CD14-positive monocyte (primary cell): ENCODE results near the gene GP1BA. TPM values are rescaled to one million over a fixed set of nuclear protein-coding genes. Genes with fewer than 3 reads are reported as not detected.
A peak's percentile ranks its signal among the peaks of the same experiment; 100 is the strongest.

ENCODE experiments used
- DNase-seq, 3 donors: peaks; one replicate each; pipeline ENCODE4 v3.0.0-alpha.2; 2011 to 2022
- H2AFZ ChIP-seq: 2 replicates; pipeline ENCODE4 v1.6.0; 2012; ENCODE audit warnings: mild to moderate bottlenecking, low read depth, low read length, inconsistent platforms; ENCODE audit not compliant: insufficient read depth, poor library complexity, severe bottlenecking
- H3K27ac ChIP-seq, 2 donors: 1 replicate in 1 of 2; 2 replicates in 1 of 2; pipeline ENCODE4 v1.5.1; 2012 to 2013; ENCODE audit warnings: low read length in 2 of 2, control low read depth in 1 of 2, inconsistent platforms in 1 of 2, low read depth in 1 of 2, mild to moderate bottlenecking in 1 of 2
- H3K27me3 ChIP-seq, 2 donors: one replicate each; pipeline versions ENCODE4 v1.6.0 to v1.6.1; 2011 to 2013; ENCODE audit warnings: low read length in 2 of 2; ENCODE audit not compliant: control insufficient read depth in 2 of 2, insufficient read depth in 2 of 2
- H3K36me3 ChIP-seq, 2 donors: replicated peaks in 1 of 2; 1 replicate in 1 of 2; 2 replicates in 1 of 2; pipeline versions ENCODE4 v1.5.1 to v1.6.1; 2012 to 2013; ENCODE audit warnings: low read length in 2 of 2, control low read depth in 1 of 2, inconsistent platforms in 1 of 2, mild to moderate bottlenecking in 1 of 2; ENCODE audit not compliant: insufficient read depth in 2 of 2, control insufficient read depth in 1 of 2
- H3K4me1 ChIP-seq, 2 donors: 1 replicate in 1 of 2; 2 replicates in 1 of 2; pipeline versions ENCODE4 v1.5.1 to v1.6.1; 2012 to 2013; ENCODE audit warnings: low read length in 2 of 2, control low read depth in 1 of 2, inconsistent platforms in 1 of 2, mild to moderate bottlenecking in 1 of 2, moderate library complexity in 1 of 2; ENCODE audit not compliant: insufficient read depth in 2 of 2, control insufficient read depth in 1 of 2
- H3K4me2 ChIP-seq: replicated peaks from 2 replicates; pipeline ENCODE3; 2012; ENCODE audit warnings: low read length, moderate library complexity, mild to moderate bottlenecking; ENCODE audit not compliant: poor library complexity, severe bottlenecking; ENCODE audit errors: extremely low read depth
- H3K4me3 ChIP-seq, 3 experiments: fragments of 200-600 bp in 1 of 3; sonication (generic) in 1 of 3; replicated peaks in 1 of 3; 1 replicate in 2 of 3; 2 replicates in 1 of 3; pipeline ENCODE4 v1.5.1; 2011 to 2013; ENCODE audit warnings: low read length in 3 of 3, mild to moderate bottlenecking in 3 of 3, control low read depth in 2 of 3, low read depth in 2 of 3, inconsistent platforms in 1 of 3, moderate library complexity in 1 of 3
- H3K79me2 ChIP-seq: 2 replicates; pipeline ENCODE4 v1.6.0; 2012; ENCODE audit warnings: mild to moderate bottlenecking, control low read depth, inconsistent platforms, low read length, moderate library complexity; ENCODE audit not compliant: insufficient read depth
- H3K9ac ChIP-seq: 2 replicates; pipeline ENCODE4 v1.6.0; 2017; ENCODE audit warnings: low read length, mild to moderate bottlenecking; ENCODE audit not compliant: insufficient read depth, poor library complexity, severe bottlenecking
- H3K9me3 ChIP-seq, 2 donors: replicated peaks in 1 of 2; 1 replicate in 1 of 2; 2 replicates in 1 of 2; pipeline versions ENCODE4 v1.5.1 to v1.6.1; 2012 to 2013; ENCODE audit warnings: low read length in 2 of 2, control low read depth in 1 of 2; ENCODE audit not compliant: control insufficient read depth in 1 of 2, insufficient read depth in 1 of 2
- H4K20me1 ChIP-seq: 2 replicates; pipeline ENCODE4 v1.6.0; 2012; ENCODE audit warnings: mild to moderate bottlenecking, low read length, control low read depth, moderate library complexity; ENCODE audit not compliant: insufficient read depth
- H3K27ac Mint-ChIP-seq, 7 donors: one replicate each; pipeline ENCODE4 v1.8.0; 2020; ENCODE audit warnings: mild to moderate bottlenecking in 7 of 7, mixed read lengths in 7 of 7, moderate library complexity in 6 of 7, inconsistent platforms in 2 of 7
- H3K27me3 Mint-ChIP-seq, 3 donors: one replicate each; pipeline ENCODE4 v1.8.0; 2021 to 2022; ENCODE audit warnings: low read depth in 3 of 3, mild to moderate bottlenecking in 3 of 3, mixed read lengths in 3 of 3, moderate library complexity in 3 of 3, inconsistent platforms in 1 of 3
- H3K36me3 Mint-ChIP-seq, 2 donors: one replicate each; pipeline ENCODE4 v1.8.0; 2020; ENCODE audit warnings: mixed read lengths in 2 of 2, inconsistent platforms in 1 of 2, mild to moderate bottlenecking in 1 of 2
- H3K4me1 Mint-ChIP-seq: one replicate; pipeline ENCODE4 v1.8.0; 2020; ENCODE audit warnings: mild to moderate bottlenecking, mixed read lengths
- H3K4me3 Mint-ChIP-seq, 2 donors: one replicate each; pipeline ENCODE4 v1.8.0; 2020; ENCODE audit warnings: mild to moderate bottlenecking in 2 of 2, mixed read lengths in 2 of 2, moderate library complexity in 1 of 2
- H3K9me3 Mint-ChIP-seq, 7 donors: one replicate each; pipeline ENCODE4 v1.8.0; 2020 to 2022; ENCODE audit warnings: mixed read lengths in 7 of 7, mild to moderate bottlenecking in 6 of 7, moderate library complexity in 6 of 7, inconsistent platforms in 2 of 7
- WGBS: methylation state at CpG from one replicate; pipeline ENCODE4 v1.1.5; 2013; ENCODE audit warnings: missing lambda C conversion rate; ENCODE audit not compliant: insufficient coverage; 5-methylcytosine and 5-hydroxymethylcytosine counted together
- intact Hi-C, 2 donors: fragments of 100-400 bp; cut with micrococcal nuclease; formaldehyde crosslinking; loops; one replicate each; pipeline versions ENCODE4 v1.15.0 to v1.15.1; 2023
- polyA plus RNA-seq, 3 donors: library from polyadenylated mRNA; depleted of rRNA in 1 of 3; unstranded in 2 of 3; stranded (reverse) in 1 of 3; fragments of 300-500 nt in 2 of 3; fragments of >200 nt in 1 of 3; fragmentation: Illumina TruSeq in 2 of 3; gene quantifications; 1 replicate in 2 of 3; 2 replicates in 1 of 3; pipeline ENCODE4 v1.2.3, GENCODE V29; 2012 to 2021
- TF ChIP-seq, protein P1 (sequence below): fragments of 200-600 bp; IDR thresholded peaks from one replicate; pipeline ENCODE4 v1.8.0; 2022; ENCODE audit warnings: antibody characterized with exemption, mild to moderate bottlenecking

The GP1BA gene
- polyA plus RNA-seq, 3 donors = 0.24 to 0.29 TPM; not detected in 1

DNA sequence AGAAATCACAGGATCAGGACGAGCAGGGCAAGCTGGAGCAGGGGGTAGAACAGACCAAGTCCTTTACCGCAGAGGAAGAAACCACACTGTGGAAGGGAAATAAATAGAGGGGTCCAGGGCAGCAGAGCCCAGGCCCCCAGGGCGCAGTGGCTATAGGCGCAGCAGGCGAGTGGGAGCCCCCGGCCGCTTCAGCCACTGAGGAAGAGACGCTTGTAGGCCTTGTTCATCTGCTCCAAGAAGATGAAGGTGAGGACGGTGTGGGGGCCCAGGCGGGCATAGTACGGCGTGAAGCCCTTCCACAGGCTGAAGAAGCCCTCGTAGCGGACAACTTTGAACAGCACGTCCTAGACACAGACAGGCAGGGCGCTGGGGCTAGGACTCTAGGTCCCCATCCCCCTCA is 5.5 kb downstream of the GP1BA start:
- Histone ChIP-seq H3K27ac (no peak overlapping the region), H3K4me2 (no peak overlapping the region), H2AFZ (no peak overlapping the region), H3K4me1 (peaks cover 52 to 59% of the 10 kb centered on the region in 2 donors), H3K27me3 (no peaks in the 10 kb centered on the region), H3K9ac (no peak overlapping the region), H4K20me1 (peaks cover 36% of the 10 kb centered on the region), H3K9me3 (no peaks in the 10 kb centered on the region), H3K79me2 (peaks cover 47% of the 10 kb centered on the region), H3K36me3 (peaks cover 23 to 32% of the 10 kb centered on the region in 2 donors), H3K4me3 (no peak overlapping the region)
- WGBS = 94% methylated on average over 14 of the region's 16 CpGs
- TF ChIP-seq, protein P1, sequence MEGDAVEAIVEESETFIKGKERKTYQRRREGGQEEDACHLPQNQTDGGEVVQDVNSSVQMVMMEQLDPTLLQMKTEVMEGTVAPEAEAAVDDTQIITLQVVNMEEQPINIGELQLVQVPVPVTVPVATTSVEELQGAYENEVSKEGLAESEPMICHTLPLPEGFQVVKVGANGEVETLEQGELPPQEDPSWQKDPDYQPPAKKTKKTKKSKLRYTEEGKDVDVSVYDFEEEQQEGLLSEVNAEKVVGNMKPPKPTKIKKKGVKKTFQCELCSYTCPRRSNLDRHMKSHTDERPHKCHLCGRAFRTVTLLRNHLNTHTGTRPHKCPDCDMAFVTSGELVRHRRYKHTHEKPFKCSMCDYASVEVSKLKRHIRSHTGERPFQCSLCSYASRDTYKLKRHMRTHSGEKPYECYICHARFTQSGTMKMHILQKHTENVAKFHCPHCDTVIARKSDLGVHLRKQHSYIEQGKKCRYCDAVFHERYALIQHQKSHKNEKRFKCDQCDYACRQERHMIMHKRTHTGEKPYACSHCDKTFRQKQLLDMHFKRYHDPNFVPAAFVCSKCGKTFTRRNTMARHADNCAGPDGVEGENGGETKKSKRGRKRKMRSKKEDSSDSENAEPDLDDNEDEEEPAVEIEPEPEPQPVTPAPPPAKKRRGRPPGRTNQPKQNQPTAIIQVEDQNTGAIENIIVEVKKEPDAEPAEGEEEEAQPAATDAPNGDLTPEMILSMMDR = no peak
- H3K27ac Mint-ChIP-seq = no peak overlapping the region
- no peak overlapping the region for H3K4me3 Mint-ChIP-seq
- peaks cover 59% of the 10 kb centered on the region for H3K4me1 Mint-ChIP-seq
- intact Hi-C loops = loop anchor here in 1 of 2 donors (5.0 kb wide), 1 partner anchor 40 kb away; no protein-coding TSS in a partner anchor
- peaks cover 7 to 13% (median 8%) of the 10 kb centered on the region in 3 donors for H3K27me3 Mint-ChIP-seq
- peaks cover 38% of the 10 kb centered on the region in 2 donors for H3K36me3 Mint-ChIP-seq
- H3K9me3 Mint-ChIP-seq = no peaks in the 10 kb centered on the region
- no peak for DNase-seq

DNA sequence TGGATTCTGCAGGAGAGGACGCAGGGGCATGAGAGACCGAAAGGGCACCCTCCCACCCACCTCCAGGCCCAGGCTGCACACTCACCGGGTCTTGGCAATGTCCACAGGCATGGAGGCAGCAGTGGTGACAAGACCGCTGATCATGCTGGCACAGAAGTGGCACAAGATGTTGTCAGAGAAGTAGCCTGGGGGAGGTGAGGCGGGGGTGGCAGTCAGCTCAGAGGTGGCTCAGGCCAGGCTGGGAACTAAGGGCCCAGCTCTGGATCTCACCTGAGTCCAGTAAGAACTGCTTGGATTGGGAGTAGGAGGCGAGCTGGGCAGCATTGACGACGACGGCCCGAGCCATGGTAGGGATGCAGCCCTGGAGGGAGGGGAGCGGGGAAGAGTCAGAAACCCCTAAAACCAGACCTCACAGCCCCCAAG is 6.0 kb downstream of the GP1BA start:
- Histone ChIP-seq H3K79me2 (peaks cover 52% of the 10 kb centered on the region), H3K27ac (peak overlapping the region in 1 of 2 donors; percentile 94), H3K4me2 (no peak overlapping the region), H4K20me1 (peaks cover 41% of the 10 kb centered on the region), H3K27me3 (no peaks in the 10 kb centered on the region), H3K9ac (no peak overlapping the region), H2AFZ (no peak overlapping the region), H3K4me1 (peaks cover 52 to 59% of the 10 kb centered on the region in 2 donors), H3K4me3 (no peak overlapping the region), H3K36me3 (peaks cover 28 to 37% of the 10 kb centered on the region in 2 donors), H3K9me3 (no peaks in the 10 kb centered on the region)
- DNase-seq = no peak
- intact Hi-C loops = loop anchor here in 1 of 2 donors (5.0 kb wide), 1 partner anchor 39 kb away; no protein-coding TSS in a partner anchor
- H3K9me3 Mint-ChIP-seq = no peaks in the 10 kb centered on the region
- H3K27ac Mint-ChIP-seq = peak overlapping the region in 2 of 7 donors; percentile 26 to 73
- TF ChIP-seq, protein P1 = no peak
- H3K4me3 Mint-ChIP-seq = no peak overlapping the region
- H3K27me3 Mint-ChIP-seq = peaks cover 6 to 11% (median 7%) of the 10 kb centered on the region in 3 donors
- peaks cover 43% of the 10 kb centered on the region in 2 donors for H3K36me3 Mint-ChIP-seq
- peaks cover 59% of the 10 kb centered on the region for H3K4me1 Mint-ChIP-seq
- WGBS = 88% methylated on average over 3 of the region's 11 CpGs
